ENCODE data around the gene GPR32. TPM values are rescaled to one million over a fixed set of nuclear protein-coding genes. Genes with fewer than 3 reads are reported as not detected.
A peak's percentile ranks its signal among the peaks of the same experiment; 100 is the strongest.

GPR32 gene
- total and polyA plus RNA-seq, 2 of the 8 experiments (the other 6 are each of a cell fraction or from before 2014, with no cell fraction given) = not detected

DNA sequence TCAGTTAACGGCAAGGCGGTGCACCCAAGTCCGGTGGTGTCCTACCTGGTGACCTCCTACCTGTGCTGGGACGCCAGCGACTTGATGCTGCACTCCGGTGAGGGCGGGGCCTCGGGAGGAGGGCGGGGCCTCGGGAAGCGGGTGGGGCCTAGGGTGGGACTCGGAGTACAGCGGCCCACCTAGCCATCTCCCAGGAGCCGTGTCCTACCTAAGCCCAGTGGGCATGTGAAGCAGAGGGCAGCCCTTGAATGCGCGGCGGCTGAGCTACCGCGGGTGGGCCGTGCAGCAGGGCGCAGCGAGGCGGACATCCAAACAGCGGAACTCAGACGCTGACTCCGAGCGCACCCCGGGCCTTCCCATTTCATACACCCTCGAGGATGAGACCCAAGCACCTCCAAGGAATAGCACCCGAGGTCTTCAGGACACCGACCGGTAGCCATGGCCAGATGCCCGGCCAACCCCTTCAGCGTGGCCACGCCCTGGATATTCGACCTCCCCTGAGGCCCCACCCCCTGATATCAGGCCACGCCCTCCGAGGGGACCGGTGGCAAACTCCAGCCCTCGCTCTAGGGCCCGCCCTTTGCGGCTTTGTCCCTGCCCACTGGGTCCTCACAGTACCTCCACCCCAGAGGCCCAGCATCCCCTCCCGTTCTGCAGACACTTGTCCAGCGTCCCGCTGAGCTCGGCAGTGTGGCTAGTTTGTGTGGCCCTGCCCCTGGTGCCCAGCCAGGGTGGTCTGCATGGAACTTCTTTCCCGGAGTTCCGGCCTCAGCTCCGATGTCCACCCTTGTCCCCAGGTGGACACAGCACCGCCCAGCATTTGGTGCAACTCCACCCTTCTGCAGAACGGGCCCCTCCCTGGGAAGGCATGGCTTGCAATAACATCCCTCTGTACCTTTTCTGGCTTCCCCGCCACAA is 47.9 kb downstream of the GPR32 start:
- peak overlapping the region in 2 of 4 experiments; percentile 56 to 66; a peak in 4 of 7 replicates for H3K9ac ChIP-seq (replicated peaks in 1 of 4; ENCODE audit: extremely low read depth in 1 of 4, low read depth in 3 of 4, low read length in 3 of 4)
- peak overlapping the region; percentile 3 for H4K5ac ChIP-seq (ENCODE audit: insufficient read length, low read depth, low read length)
- H2BK15ac ChIP-seq (ENCODE audit: low read length) = peak overlapping the region; percentile 95; the same call in 1 of the 2 replicates
- peaks cover 5 to 26% (median 20%) of the 10 kb centered on the region in 4 experiments for H3K4me1 ChIP-seq (replicated peaks in 1 of 4; ENCODE audit: control insufficient read depth in 3 of 4, insufficient read depth in 4 of 4, low read length in 3 of 4)
- H2BK120ac ChIP-seq (replicated peaks; ENCODE audit: low read depth, low read length) = no peak overlapping the region
- H2AFZ ChIP-seq (ENCODE audit: low read length) = peak overlapping the region; percentile 81; the same call in 1 of the 2 replicates
- TF ChIP-seq E2F6 (IDR thresholded peaks at IDR 0.05) (0 out of 2 replicates have a peak, but pooled peaks have one; percentile 12), POLR2A (IDR thresholded peaks at IDR 0.05; ENCODE audit: control extremely low read depth in 1 of 2, low read depth in 2 of 2, low read length in 2 of 2) (peak in 1 of 2 experiments; percentile 78; a peak in 2 of 3 replicates), POLR2AphosphoS5 (IDR thresholded peaks at IDR 0.05; ENCODE audit: low read depth, low read length) (peak; percentile 29; the same call in 1 of the 2 replicates), TAF1 (IDR thresholded peaks at IDR 0.05; ENCODE audit: low read depth, low read length) (peak; percentile 57), YY1 (IDR thresholded peaks at IDR 0.05; ENCODE audit: low read depth, low read length) (0 out of 2 replicates have a peak, but pooled peaks have one; percentile 23), TBP (IDR thresholded peaks at IDR 0.05; ENCODE audit: low read depth, low read length) (no peak), KDM4A (IDR thresholded peaks at IDR 0.05; ENCODE audit: low read depth, low read length, severe bottlenecking) (peak; percentile 88), MAFK (IDR thresholded peaks at IDR 0.05; ENCODE audit: low read depth, low read length) (no peak), ASH2L (IDR thresholded peaks at IDR 0.05; ENCODE audit: low read length) (peak; percentile 75), PHF8 (conservative IDR thresholded peaks at IDR 0.05; ENCODE audit: low read depth, low read length) (peak; percentile 70)
- H3K14ac ChIP-seq (ENCODE audit: insufficient read length) = no peak overlapping the region
- no peaks in the 10 kb centered on the region for H3K79me1 ChIP-seq (ENCODE audit: low read depth, low read length)
- DNase-seq (ENCODE audit: low read depth in 1 of 2, low spot score in 2 of 2) (peak; percentile 65 to 99), FAIRE-seq (peak; percentile 7)
- H3K27ac ChIP-seq (ENCODE audit: low read depth, low read length) = no peak overlapping the region
- peak overlapping the region; percentile 61; the same call in 1 of the 2 replicates for H2BK5ac ChIP-seq (ENCODE audit: low read depth, low read length)
- H3K4ac ChIP-seq (replicated peaks; ENCODE audit: insufficient read length, low read depth, low read length) = no peak overlapping the region
- peaks cover 0 to 2% of the 10 kb centered on the region in 2 experiments for H4K20me1 ChIP-seq (replicated peaks in 1 of 2; ENCODE audit: control insufficient read depth in 1 of 2, insufficient read depth in 2 of 2, low read length in 2 of 2)
- H3K36me3 ChIP-seq (ENCODE audit: control insufficient read depth in 2 of 4, insufficient read depth in 4 of 4, low read length in 3 of 4) = no peaks in the 10 kb centered on the region
- no peak overlapping the region for H4K91ac ChIP-seq (replicated peaks; ENCODE audit: insufficient read length, low read length)
- WGBS, 2 experiments (ENCODE audit: extremely low coverage in 1 of 2, insufficient coverage in 1 of 2, insufficient read length in 1 of 2, insufficient replicate concordance in 2 of 2, low coverage in 1 of 2, low lambda C conversion rate in 2 of 2, missing lambda C conversion rate in 1 of 2) = 15% methylated on average over 36 of the region's 52 CpGs; no CpG with 5 or more reads in 1 of the 2 experiments
- ChIA-PET POLR2A (ENCODE audit: partially characterized antibody) (interaction anchor here (1.6 to 14.4 kb wide), 2 partner anchors 12 to 20 kb away, joined by 6 to 275 read pairs; no protein-coding TSS in a partner anchor), CTCF (ENCODE audit: partially characterized antibody) (no interaction called here)
- peak overlapping the region; percentile 87 for H3K18ac ChIP-seq (ENCODE audit: extremely low read depth, low read length)
- peak overlapping the region; percentile 11; the same call in 1 of the 2 replicates for H2BK12ac ChIP-seq (ENCODE audit: low read depth, low read length)
- H3K79me2 ChIP-seq (ENCODE audit: control insufficient read depth in 1 of 2, insufficient read depth in 2 of 2, low read length in 2 of 2) = no peaks in the 10 kb centered on the region
- peaks cover 17% of the 10 kb centered on the region for H3K23me2 ChIP-seq (ENCODE audit: low read depth, low read length)
- H3K27me3 ChIP-seq (replicated peaks in 1 of 4; ENCODE audit: control insufficient read depth in 3 of 4, extremely low read depth in 1 of 4, insufficient read depth in 3 of 4, low read length in 3 of 4) = peaks cover 9 to 37% (median 33%) of the 10 kb centered on the region in 4 experiments
- H2BK20ac ChIP-seq (ENCODE audit: low read length) = 0 out of 2 replicates have a peak overlapping the region, but pooled peaks have one; percentile 80
- H3K4me3 ChIP-seq (ENCODE audit: extremely low read depth in 1 of 4, insufficient read depth in 2 of 4, low read depth in 3 of 4, low read length in 4 of 4) = peak overlapping the region; percentile 48 to 84 (median 82)
- H3K9me3 ChIP-seq (ENCODE audit: insufficient read depth in 2 of 2, low read depth in 1 of 2, low read length in 1 of 2) = no peaks in the 10 kb centered on the region
- no peak overlapping the region for H3K23ac ChIP-seq (ENCODE audit: insufficient read length)
- no peak overlapping the region for H4K8ac ChIP-seq (ENCODE audit: extremely low read depth, insufficient read depth, low read length)
- H2AK5ac ChIP-seq (ENCODE audit: low read depth, low read length) = no peak overlapping the region
- H3K56ac ChIP-seq (replicated peaks; ENCODE audit: insufficient read length, low read depth, low read length) = peak overlapping the region; percentile 87
- H3K4me2 ChIP-seq (ENCODE audit: insufficient read depth in 1 of 2, low read depth in 2 of 2, low read length in 2 of 2) = peak overlapping the region; percentile 54 to 81
